ENCODE data around the gene PEX5L. TPM values are rescaled to one million over a fixed set of nuclear protein-coding genes. Genes with fewer than 3 reads are reported as not detected.

The PEX5L gene
- polyA plus RNA-seq, 2 of the 4 experiments (the other 2 are of a cell fraction), result 0.06 to 0.08 TPM

DNA sequence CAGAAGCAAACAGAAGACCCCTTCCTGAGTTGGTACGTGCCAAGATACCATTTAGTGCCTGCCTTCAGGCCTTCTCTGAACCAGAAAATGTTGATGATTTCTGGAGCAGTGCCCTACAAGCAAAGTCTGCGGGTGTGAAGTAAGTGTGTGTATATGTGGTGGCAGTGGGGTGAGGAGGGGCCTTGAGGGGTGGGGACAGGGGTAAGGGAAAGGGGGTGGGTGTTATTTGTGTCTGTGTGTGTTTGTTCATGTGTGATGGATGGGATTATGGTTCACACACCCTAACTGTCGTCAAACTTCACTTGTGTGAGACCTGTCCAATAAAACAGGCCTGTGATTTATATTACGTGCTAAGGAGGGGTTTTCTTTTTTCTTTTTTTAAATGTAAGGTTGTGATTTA is 291.7 kb downstream of the PEX5L start:
- WGBS (ENCODE audit: missing lambda C conversion rate), result 86% methylated on average over 4 of the region's 4 CpGs
- FAIRE-seq (no peak), DNase-seq (ENCODE audit: low read depth in 1 of 2, low spot score in 1 of 2) (no peak), ATAC-seq (no peak)
- Histone ChIP-seq H3K4me3 (no peak overlapping the region), H3K4me1 (no peaks in the 10 kb centered on the region), H3K27ac (no peak overlapping the region), H3K4me2 (no peak overlapping the region), H3K9me3 (no peaks in the 10 kb centered on the region)
- TF ChIP-seq NR3C1 (IDR thresholded peaks at IDR 0.05) (no peak), ZFP36 (IDR thresholded peaks at IDR 0.05; ENCODE audit: borderline replicate concordance, partially characterized antibody) (no peak), SREBF2 (IDR thresholded peaks at IDR 0.05) (no peak), CHD2 (IDR thresholded peaks at IDR 0.05; ENCODE audit: low read length, partially characterized antibody) (no peak), SMC3 (IDR thresholded peaks at IDR 0.05) (no peak), CBX2 (IDR thresholded peaks at IDR 0.05; ENCODE audit: borderline replicate concordance, low read depth) (no peak), FOSL2 (IDR thresholded peaks at IDR 0.05) (no peak), FOSL2 (CRISPR knock-in tag; IDR thresholded peaks at IDR 0.05) (no peak), RCOR1 (IDR thresholded peaks at IDR 0.05; ENCODE audit: low read depth, low read length) (no peak), HOXA7 (CRISPR knock-in tag; IDR thresholded peaks at IDR 0.05) (no peak), POLR2AphosphoS2 (conservative IDR thresholded peaks at IDR 0.05; ENCODE audit: low read length) (no peak), RARB (CRISPR knock-in tag; IDR thresholded peaks at IDR 0.05) (no peak), KDM1A (IDR thresholded peaks at IDR 0.05; ENCODE audit: low read depth) (no peak), FOXS1 (CRISPR knock-in tag; IDR thresholded peaks at IDR 0.05) (no peak), RAD21 (conservative IDR thresholded peaks at IDR 0.05 in 1 of 2, IDR thresholded peaks at IDR 0.05 in 1 of 2) (no peak), MYC (IDR thresholded peaks at IDR 0.05; ENCODE audit: borderline replicate concordance, low read length) (no peak)
- TF ChIP-seq, protein P1, sequence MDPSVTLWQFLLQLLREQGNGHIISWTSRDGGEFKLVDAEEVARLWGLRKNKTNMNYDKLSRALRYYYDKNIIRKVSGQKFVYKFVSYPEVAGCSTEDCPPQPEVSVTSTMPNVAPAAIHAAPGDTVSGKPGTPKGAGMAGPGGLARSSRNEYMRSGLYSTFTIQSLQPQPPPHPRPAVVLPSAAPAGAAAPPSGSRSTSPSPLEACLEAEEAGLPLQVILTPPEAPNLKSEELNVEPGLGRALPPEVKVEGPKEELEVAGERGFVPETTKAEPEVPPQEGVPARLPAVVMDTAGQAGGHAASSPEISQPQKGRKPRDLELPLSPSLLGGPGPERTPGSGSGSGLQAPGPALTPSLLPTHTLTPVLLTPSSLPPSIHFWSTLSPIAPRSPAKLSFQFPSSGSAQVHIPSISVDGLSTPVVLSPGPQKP (IDR thresholded peaks at IDR 0.05; ENCODE audit: low read depth, low read length), result no peak
- TF ChIP-seq, protein P2, sequence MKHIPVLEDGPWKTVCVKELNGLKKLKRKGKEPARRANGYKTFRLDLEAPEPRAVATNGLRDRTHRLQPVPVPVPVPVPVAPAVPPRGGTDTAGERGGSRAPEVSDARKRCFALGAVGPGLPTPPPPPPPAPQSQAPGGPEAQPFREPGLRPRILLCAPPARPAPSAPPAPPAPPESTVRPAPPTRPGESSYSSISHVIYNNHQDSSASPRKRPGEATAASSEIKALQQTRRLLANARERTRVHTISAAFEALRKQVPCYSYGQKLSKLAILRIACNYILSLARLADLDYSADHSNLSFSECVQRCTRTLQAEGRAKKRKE (CRISPR knock-in tag; IDR thresholded peaks at IDR 0.05; ENCODE audit: low read depth), result no peak
- POLR2A ChIA-PET, result no interaction called here
- CTCF ChIA-PET, result no interaction called here

Data from A549 (cell line).